NCI-H1092 (cell line): Measurements from ENCODE around the gene SLC39A13.

Experiments
- DNase-seq: peaks from one replicate; lab custom pipeline; 2025; lab: John Stamatoyannopoulos, UW

SLC39A13 gene

DNA sequence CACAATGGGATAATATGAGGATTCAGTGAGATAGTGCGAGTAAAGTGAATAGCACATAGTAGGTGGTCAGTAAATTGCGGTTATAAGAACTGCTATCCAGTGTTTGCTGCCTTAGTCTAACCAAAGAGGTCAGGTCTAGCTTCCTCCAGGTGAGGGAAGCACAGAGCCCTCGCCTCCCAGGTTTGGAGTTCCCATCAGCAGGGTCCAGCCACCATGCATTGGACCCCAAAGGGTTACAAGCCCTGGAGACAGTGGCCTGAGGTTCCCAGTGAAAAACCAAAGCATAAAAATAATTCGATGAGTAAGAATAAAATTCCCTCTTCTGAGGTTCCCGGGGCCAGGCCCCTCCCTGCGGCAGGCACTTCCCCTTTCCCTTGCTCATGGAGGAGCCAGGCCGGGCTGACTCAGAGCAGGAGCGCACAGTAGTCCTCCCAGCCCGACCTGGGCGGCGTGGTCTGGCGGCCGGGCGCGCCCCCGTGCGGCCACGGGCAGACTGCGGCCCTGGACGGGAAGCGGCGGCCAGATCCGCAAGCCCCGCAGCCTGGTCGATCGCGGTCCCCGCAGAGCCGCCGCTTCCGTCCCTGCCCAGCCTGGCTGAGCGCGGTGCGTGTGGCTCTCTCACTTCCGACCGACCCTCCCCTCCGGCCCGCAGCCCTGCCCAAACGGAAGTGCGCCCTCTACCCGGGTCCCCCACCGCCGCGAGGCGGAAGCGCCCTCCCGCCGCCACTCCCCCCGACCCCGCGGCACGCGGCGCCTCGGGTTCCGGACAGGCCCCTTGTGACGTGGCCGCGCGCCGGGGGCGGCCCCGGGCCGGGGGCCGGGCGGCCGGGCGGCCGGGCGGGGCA lies at the start of gene SLC39A13:
TSS of gene SLC39A13 (plus strand) at position 845 of the 845 bp plus-strand sequence. CDS start 1,505 bp downstream, outside the sequence.
- peak; percentile 89 for DNase-seq

DNA sequence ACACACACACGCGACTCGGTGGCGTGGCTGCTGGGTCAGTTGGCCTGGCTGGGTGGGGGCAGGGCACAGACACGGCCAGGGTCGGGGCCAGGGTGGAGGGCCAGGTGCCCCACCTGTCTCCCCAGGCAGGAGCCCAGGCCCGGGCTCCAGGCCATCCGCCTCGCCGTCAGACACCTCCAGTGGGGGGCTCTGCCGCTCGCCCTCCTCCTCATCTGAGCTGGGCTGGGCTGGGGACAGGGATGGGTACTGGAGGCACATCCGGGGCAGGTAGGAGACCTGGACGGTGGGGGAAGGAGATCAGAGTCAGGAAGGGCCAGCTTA lies 49.7 kb upstream of the SLC39A13 start:
- DNase-seq, result no peak

DNA sequence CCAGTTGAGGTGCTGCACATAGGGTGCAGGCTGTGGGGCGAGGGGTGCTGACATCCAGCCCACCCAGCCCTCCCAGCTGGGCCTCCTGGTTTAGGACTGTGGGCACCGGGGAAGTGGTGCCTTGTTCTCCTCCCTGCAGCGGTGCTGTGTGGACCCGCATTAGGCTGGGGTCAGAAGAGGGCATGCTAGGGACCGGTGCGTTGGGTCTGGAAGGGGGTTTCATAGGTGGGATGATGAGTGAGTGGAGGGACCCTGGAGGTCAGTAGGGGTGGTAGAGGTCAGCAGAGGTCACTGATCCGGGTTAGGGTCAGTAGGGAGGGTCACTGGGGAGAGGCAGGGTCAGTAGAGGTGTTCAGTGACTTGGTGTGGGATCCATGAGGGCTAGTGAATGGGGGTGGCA lies 49.2 kb upstream of the SLC39A13 start:
- no peak for DNase-seq

DNA sequence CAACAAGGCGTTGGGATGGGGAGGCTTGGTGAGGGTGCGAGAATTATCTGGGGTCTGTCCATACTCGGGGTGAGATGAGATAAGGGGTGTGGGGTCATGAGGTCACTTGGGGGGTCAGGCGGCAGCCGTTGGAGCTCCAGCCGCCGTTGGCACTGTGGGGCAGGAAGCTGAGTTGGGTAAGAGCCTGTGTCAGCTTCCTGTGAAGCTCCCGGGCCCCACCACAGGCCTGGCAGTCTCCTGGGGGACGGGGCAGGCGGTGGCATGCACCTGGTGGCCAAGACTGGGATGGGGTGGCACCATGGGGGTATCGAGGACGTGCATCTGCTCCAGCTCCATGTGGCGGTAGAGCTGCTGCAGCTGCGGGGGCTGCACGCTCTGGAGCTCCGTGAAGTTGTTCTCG lies 48.8 kb upstream of the SLC39A13 start:
- DNase-seq, result no peak

DNA sequence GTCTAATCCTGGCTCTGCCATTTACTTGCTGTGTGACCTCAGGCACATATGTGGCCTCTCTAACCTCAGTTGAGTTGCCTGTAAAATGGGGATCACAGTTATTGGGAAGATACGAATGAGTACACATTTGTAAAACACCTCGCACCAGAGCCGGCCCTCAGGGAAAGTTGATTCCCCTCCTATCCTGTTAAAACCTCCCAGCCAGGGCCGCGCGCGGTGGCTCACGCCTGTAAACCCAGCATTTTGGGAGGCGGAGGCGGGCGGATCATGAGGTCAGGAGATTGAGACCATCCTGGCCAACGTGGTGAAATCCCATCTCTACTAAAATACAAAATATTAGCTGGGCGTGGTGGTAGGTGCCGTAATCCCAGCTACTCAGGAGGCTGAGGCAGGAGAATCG lies 48.0 kb upstream of the SLC39A13 start:
- no peak for DNase-seq

DNA sequence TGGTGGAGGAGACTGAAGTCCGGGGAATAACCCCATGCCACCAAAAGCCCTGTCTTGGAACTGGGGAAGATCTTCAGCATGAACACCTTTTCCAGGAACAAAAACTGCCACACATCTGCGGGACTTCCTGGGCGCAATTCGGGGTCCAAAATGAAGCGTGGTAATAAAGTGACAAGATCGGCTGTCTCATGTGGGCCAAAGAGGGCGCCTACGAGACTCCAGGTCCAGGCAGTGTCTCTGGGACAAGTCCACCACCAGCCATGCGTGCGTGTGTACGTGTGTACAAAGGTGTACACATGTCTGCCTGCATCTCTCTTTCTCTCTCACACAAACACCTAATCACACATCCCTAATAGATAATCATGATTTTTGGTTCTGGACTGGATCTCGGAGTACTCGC lies 47.0 kb upstream of the SLC39A13 start:
- no peak for DNase-seq

DNA sequence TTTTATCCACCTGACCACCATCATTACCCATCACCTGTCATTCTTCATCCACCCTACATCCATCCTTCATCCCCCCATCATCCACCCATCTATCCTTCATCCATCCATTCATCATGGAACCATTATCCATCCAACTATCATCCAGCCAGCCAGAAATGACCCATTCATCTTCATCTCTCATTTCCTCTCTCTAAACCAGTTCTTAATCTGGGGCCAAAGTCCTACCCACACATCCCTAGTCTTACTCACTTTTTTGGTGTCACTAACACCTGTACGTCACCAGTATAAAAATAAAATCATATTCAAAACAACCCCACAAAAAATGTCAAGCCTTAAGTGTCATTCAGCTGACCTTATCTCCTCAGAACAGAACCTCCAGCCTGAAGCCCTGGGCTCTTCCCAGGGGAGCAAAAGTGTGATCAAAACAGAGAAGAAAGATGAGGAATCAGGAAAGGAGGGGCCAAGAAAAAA lies 42.3 kb upstream of the SLC39A13 start:
- no peak for DNase-seq

DNA sequence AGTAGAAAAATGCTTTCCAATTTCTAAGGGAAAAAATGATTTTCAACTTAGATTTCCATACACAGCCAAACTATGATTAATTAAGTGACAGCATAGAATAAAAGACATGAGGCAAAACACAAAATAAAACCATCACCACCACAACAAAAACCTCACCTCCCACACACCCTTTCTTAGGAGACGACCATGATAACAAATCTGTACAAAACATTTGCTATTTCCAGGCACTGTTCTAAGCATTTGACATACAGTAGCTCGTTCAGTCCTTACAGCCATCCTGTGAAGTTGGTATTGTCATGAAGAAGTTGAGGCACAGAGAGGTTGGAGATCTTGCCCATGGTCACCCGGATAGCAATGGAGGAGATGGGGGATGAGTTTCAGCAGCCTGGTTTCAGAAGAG lies 38.7 kb upstream of the SLC39A13 start:
- DNase-seq, result no peak

DNA sequence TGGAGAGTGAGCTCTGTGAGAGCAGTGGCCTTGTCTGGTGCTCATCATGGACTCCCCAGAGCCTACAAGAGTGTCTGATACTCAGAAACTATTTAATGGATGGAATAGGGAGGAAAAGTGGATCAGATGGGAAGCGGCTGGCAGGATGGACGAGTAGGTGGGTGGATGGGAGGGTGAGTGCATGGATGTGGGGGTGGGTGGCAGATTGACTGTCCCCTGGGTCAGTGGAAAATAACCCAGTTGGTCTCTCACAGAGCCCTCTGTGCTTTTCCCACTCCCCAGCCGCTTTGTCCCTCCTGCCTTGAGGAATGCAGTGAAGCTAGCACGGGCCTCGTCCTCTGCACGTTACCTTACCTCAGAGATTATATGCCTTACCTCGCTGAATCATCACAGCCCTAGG lies 36.0 kb upstream of the SLC39A13 start:
- DNase-seq, result no peak

DNA sequence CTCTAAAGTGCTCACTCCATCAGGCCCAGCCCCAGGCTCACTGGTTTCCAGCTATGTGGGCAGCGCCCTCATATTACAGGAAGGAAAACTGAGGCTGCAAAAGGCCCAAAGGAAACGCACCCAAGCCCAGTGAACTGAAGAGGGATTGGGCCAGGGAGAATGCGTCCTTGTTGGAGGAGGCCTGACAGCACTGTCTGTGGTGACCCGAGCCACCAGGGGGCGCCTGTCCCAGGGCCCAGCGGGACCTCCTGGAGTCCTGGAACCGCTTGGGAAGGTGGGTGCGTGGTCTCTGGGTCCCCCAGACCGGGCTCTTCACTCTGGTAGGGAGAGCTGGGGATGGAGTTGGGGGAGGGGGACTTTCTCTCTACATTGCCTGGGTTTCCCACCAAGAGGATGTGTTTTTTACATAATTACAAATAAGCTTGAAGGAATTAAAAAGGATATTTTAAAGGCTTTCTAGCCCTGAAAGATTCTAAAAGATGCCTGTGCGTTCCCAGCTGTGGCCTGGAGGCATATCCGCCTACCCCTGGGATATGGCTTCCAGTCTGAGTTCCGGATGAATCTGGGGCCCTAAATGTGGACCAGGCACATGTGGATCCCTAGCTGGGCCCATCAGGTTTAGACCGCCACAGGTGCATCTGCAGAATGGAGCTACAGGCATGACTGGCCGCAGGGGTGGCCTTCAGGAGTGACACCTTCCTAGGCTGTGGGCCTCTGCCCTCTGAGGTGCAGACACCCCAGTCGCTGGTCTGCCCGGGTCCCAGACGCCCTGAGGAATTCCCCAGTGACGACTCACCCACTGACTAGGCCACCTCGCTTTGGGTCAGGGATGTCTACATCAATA lies 34.3 kb upstream of the SLC39A13 start:
- DNase-seq, result peak; percentile 39

DNA sequence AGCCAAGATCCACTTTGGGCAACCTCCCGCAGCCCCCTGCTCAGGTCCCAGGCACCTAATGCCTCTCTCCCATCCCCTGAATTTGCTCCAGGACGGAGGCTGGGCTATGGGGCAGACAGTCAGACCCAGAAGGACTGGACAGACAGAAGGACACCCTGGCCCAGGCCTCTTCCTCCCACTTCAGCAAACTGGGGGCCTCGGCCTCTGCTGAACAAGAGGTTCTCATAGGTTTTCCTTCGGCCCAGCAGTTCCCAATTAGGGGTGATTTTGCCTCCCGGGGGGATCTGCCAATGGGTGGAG lies 33.7 kb upstream of the SLC39A13 start:
- DNase-seq, result no peak

DNA sequence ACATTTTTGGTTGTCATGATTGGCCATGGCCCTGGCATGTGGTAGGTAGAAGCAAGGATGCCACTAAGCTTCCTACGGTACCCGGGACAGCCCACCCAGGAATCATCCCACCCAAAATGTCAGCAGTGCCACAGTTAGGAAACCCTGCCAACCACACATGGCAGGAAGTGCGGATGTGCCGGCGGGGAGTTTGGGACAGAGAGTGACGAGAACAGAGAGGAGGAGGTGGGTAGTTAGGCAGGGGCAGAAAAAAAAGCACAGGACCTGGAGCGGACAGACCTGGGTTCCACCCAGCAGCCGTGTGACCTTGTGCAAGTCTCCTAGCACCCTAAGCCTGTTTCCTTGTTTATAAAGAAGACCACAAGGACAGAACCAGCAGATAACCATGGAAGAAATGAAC lies 33.4 kb upstream of the SLC39A13 start:
- no peak for DNase-seq

DNA sequence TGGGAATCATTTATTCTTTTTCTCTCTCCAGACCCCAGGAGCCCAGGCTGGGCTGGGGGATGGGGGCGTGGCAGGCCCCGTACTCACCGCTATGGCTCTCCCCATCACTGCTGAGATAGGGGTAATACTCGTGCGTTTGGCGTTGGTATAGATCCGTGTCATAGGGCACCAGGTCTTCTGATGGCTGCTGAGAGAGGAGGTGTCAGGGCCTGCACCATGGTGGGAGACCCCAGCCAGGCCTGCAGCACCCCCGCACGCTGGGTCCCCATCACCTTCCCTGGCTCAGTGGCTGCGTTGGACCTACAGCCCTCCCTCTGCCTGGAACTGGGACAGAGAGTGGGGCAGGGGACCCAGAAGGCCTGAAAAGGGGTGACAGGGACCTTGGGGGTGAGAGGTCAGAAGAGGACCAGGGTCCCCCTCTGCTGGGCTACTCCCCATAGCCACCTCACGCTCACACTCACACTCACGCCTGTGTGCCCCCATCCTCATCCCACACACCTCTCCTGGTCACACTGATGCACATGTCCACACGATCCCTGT lies 32.8 kb upstream of the SLC39A13 start:
- DNase-seq, result no peak

DNA sequence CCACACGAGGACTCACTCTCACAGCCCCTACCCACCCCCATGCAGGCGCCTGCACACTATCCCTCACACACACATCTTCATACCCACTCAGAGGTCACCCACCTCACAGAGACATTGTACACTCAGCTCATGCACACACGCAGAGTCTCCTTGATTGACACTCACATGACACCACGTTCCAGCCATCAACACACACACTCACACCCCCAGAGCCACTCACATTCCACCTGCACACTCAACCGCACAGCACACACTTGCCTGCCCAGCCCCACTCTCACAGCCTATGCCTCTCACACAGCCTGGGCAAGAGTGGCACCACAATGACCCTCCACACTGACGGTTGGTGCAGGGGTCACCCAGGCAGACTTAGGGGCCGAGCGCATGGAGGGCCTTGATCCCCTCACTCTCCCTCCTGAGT lies 32.3 kb upstream of the SLC39A13 start:
- no peak for DNase-seq

DNA sequence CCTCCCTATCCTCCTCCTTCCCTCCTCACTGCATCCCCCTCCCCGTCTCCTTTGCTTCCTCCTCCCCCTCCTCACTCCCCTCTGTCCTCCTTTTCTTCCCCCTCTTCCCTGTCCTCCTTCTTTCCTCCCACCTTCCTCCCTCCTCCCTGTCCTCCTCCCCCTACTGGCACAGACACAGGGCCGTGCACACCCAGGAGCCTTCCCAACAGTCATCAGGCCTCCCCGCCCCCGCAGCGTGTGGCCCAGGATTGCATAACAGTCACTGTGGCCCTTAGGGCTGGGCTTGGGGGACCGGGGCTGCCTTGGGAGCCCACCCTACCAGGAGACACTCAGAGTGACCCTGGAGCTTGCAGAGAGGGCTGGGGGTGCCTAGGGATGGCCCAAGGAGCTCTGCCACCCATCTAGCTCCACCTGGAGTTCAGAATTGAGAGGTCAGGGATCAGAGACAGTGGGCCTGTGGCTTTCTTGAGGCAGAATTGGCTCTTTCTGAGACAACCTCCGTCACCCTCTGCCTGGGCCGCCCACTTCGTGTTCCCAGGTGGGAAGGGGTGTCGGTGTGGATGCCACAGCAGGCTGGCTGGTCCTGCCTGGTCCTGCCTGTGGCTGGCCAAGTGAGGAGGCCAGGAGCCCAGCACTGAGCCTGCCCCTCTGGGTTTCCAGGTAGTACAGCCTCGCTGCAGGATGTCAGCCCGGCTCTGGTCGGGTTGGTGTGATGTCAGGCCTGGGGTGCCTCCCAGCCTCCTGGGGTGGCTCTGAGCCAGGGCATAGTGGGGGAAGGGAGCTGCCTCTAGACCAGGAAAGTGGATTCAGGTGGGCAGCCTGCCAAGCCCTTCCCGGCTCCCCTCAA lies 31.6 kb upstream of the SLC39A13 start:
- DNase-seq, result no peak

DNA sequence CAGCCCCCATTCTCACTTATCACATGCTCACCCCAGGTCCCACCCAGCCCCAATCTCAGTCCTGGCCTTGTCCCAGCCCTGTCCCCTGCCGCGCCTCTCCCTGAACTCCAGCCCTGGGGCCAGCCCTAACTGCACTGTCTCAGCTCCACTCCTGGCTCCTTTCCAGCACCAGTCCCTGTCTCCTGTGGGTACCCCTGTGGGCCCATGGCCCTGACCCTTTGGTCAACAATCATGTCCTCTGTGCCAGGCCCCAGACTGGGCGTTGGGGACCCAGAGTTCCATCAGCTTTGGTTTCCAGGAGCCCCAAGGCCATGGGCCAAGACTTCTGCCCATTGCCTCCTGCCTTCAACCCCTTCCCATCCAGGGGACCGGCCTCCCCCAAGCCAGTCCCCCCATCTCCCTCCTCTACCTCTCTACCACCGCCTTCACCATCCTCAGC lies 30.8 kb upstream of the SLC39A13 start:
- no peak for DNase-seq

DNA sequence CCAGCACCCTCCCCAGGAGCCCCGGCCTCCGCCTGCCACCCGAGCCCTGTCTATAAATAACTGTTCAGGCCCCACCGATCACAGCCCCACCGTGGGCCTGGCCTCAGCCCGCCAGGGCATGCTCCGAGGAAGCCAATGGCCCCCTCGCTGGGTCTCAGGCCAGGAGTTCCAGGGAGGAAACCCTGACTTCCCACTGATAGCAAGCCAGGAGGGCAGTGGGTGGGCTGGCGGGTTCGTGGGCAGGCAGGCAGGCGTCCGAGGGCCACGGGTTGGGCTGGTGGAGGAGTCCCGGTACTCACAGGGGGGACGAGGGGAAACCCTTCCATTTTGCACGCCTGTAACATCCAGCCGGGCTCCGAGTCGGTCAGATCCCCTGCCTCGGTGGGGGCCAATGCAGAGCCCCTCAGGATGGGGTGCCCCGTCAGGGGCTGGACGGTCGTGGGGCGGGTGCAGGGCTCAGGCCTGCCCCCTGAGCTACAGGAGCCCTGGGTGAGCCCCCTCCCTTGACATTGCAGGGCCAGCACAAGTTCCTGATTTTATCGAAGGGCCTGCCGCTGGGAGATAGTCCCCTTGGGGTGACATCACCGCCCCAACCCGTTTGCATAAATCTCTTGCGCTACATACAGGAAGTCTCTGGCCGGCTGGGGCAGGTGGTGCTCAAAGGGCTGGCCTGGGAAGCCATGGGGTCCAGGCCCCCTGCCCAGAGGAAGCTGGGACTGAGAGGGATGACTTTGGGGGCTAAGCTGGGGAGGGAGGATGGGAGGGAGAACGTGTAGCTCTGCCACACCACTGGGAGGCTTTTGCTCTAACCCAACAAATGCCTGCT lies 30.2 kb upstream of the SLC39A13 start, which contains the start of gene SPI1:
TSS of gene SPI1 (minus strand) at position 538 of the 826 bp plus-strand sequence. CDS start at position 344, 194 bp downstream.
- no peak for DNase-seq

DNA sequence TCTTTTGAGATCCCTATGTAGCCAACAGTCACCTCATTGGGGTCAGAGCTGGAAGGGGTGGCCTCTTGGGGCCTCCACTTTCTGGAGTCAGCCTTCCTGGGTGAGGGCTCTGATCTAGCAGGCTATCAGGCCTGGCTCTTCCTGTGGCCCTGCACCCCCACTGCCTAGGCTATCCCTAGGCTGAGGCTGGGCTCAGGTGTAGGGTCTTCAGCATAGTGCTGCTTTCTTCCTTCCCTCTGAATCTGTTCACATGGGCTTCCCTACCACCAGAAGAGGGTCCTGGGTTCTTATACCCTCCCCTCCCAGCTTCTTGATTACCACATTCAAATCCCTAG lies 29.6 kb upstream of the SLC39A13 start:
- DNase-seq, result no peak

DNA sequence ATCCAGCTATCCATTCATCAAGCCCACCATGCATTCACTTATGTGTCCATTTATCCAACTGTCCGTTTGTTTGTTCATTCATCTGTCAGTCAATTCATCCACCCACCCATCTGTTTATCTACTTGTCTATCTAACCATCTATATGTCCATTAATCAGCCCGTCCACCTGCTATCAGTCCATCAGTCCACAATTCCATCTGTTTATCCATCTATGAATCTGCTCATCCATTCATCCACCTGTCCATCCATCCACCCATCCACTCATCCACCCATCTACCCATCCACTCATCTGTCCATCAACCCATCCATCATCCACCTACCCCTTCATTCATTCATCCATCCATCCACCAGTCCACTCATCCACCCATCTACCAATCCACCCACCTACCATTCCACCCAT lies 29.1 kb upstream of the SLC39A13 start:
- DNase-seq, result no peak

DNA sequence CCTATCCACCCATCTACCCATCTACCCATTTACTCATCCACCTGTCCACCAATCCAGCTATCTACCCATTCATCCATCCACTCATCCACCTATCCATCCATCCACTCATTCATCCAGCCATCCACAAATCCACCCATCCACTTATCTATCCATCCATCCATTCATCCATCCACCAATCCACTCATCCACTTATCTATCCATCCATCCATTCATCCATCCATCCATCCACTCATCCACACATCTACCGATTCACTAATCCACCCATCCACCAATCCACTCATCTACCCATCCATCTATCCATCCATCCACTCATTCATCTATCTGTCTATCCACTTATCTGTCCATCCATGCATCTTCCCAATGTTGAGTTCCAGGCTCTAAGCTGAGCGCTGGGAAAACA lies 28.3 kb upstream of the SLC39A13 start:
- DNase-seq, result no peak

DNA sequence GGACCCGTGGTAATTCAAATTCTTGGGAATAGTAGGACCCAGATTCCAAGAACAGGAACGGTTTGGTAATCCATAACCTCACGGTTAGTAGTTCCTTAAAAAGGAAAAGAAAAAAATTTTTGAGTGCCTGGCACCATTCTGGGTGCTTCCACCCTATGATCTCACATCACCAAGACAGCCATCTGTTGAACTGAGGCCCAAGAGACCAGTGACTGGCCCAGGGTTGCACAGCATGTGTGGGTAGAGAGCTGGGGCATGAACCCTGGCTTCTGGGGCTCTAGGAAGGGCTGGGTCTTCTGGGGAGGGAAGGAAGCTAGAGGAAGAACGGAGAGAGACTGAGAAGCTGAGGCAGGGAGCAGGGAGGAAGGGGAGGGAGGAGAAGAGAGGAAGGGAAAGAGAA lies 25.3 kb upstream of the SLC39A13 start:
- no peak for DNase-seq
